HepG2 (cell line): ENCODE results near the gene XPNPEP3. TPM values are rescaled to one million over a fixed set of nuclear protein-coding genes. Genes with fewer than 3 reads are reported as not detected.

Experiments used
- ATF7 ChIP-seq, 2 experiments: fragments of 450-650 bp in 1 of 2; sonication (generic) in 1 of 2; formaldehyde crosslinking in 1 of 2; IDR thresholded peaks; 2 replicates each; pipeline versions ENCODE4 v1.4.0 to v1.6.1; 2016 to 2020; ENCODE audit warnings: antibody characterized with exemption in 1 of 2, mild to moderate bottlenecking in 1 of 2, missing genetic modification reagents in 1 of 2
- BHLHE40 ChIP-seq: IDR thresholded peaks from 2 replicates; pipeline ENCODE4 v1.6.1; 2011; ENCODE audit warnings: low read length, improper control_type of control experiment
- CEBPG ChIP-seq: IDR thresholded peaks from 2 replicates; pipeline ENCODE4 v1.6.1; 2016
- HES4 ChIP-seq: sonication (generic); formaldehyde crosslinking; IDR thresholded peaks from 2 replicates; pipeline ENCODE4 v1.9.0; 2021; ENCODE audit warnings: mild to moderate bottlenecking, missing genetic modification reagents, borderline replicate concordance
- HMGXB4 ChIP-seq, 2 experiments: sonication (generic) in 1 of 2; formaldehyde crosslinking in 1 of 2; IDR thresholded peaks; 2 replicates each; pipeline versions ENCODE4 v1.4.0 to v1.6.1; 2018 to 2020; ENCODE audit warnings: missing genetic modification reagents in 2 of 2, borderline replicate concordance in 1 of 2, low read depth in 1 of 2, mild to moderate bottlenecking in 1 of 2, missing biosample characterization in 1 of 2
- KMT2A ChIP-seq: sonication (generic); formaldehyde crosslinking; IDR thresholded peaks from 2 replicates; pipeline ENCODE4 v1.4.0; 2020; ENCODE audit warnings: missing genetic modification reagents
- MBNL3 ChIP-seq: fragments of 250-450 bp; sonication (Bioruptor Pico); conservative IDR thresholded peaks from 2 replicates; pipeline ENCODE4 v1.8.0; 2022; ENCODE audit warnings: mild to moderate bottlenecking, inconsistent platforms
- MED1 ChIP-seq: sonication (generic); formaldehyde crosslinking; IDR thresholded peaks from 2 replicates; pipeline ENCODE4 v1.4.0; 2020; ENCODE audit warnings: missing genetic modification reagents
- MYC ChIP-seq: sonication (generic); formaldehyde crosslinking; IDR thresholded peaks from 2 replicates; pipeline ENCODE4 v1.9.0; 2021; ENCODE audit warnings: missing genetic modification reagents, borderline replicate concordance
- NRL ChIP-seq: sonication (generic); formaldehyde crosslinking; IDR thresholded peaks from 2 replicates; pipeline ENCODE4 v1.5.0; 2020; ENCODE audit warnings: missing genetic modification reagents, mild to moderate bottlenecking, moderate library complexity, borderline replicate concordance
- PHF8 ChIP-seq: sonication (generic); formaldehyde crosslinking; IDR thresholded peaks from 2 replicates; pipeline ENCODE4 v1.5.0; 2020; ENCODE audit warnings: missing genetic modification reagents
- REPIN1 ChIP-seq: sonication (generic); formaldehyde crosslinking; IDR thresholded peaks from 2 replicates; pipeline ENCODE4 v1.8.0; 2022; ENCODE audit warnings: missing genetic modification reagents, low read depth, mild to moderate bottlenecking, borderline replicate concordance
- SP4 ChIP-seq: sonication (generic); formaldehyde crosslinking; IDR thresholded peaks from 2 replicates; pipeline ENCODE4 v1.8.1; 2023; ENCODE audit warnings: mild to moderate bottlenecking, missing genetic modification reagents
- THRA ChIP-seq: sonication (generic); formaldehyde crosslinking; IDR thresholded peaks from 2 replicates; pipeline ENCODE4 v1.4.0; 2020; ENCODE audit warnings: missing genetic modification reagents, borderline replicate concordance
- U2AF1 ChIP-seq: fragments of 200-400 bp; formaldehyde crosslinking; optimal IDR thresholded peaks from 2 replicates; pipeline ENCODE3; 2017; ENCODE audit warnings: mild to moderate bottlenecking, low read depth, low read length
- ZBTB20 ChIP-seq: sonication (generic); formaldehyde crosslinking; IDR thresholded peaks from 2 replicates; pipeline ENCODE4 v1.8.1; 2023; ENCODE audit warnings: missing genetic modification reagents, low read depth, mild to moderate bottlenecking, borderline replicate concordance
- ZBTB38 ChIP-seq: sonication (generic); formaldehyde crosslinking; IDR thresholded peaks from 2 replicates; pipeline ENCODE4 v1.5.1; 2020; ENCODE audit warnings: mild to moderate bottlenecking, missing genetic modification reagents
- ZBTB42 ChIP-seq: sonication (generic); formaldehyde crosslinking; IDR thresholded peaks from 2 replicates; pipeline ENCODE4 v1.5.0; 2020; ENCODE audit warnings: mild to moderate bottlenecking, missing genetic modification reagents
- ZC3H13 ChIP-seq: sonication (generic); formaldehyde crosslinking; IDR thresholded peaks from 2 replicates; pipeline ENCODE4 v1.8.1; 2023; ENCODE audit warnings: mild to moderate bottlenecking, missing genetic modification reagents, moderate library complexity
- ZFAT ChIP-seq: sonication (generic); formaldehyde crosslinking; conservative IDR thresholded peaks from 2 replicates; pipeline ENCODE4 v1.8.1; 2023; ENCODE audit warnings: missing genetic modification reagents, inconsistent platforms
- ZNF574 ChIP-seq: sonication (generic); formaldehyde crosslinking; IDR thresholded peaks from 2 replicates; pipeline ENCODE4 v1.4.0; 2020; ENCODE audit warnings: missing genetic modification reagents
- ZNF598 ChIP-seq: sonication (generic); formaldehyde crosslinking; IDR thresholded peaks from 2 replicates; pipeline ENCODE4 v1.5.1; 2020; ENCODE audit warnings: mild to moderate bottlenecking, missing genetic modification reagents, borderline replicate concordance
- ZNF788 ChIP-seq: sonication (generic); formaldehyde crosslinking; IDR thresholded peaks from 2 replicates; pipeline ENCODE4 v1.5.0; 2020; ENCODE audit warnings: mild to moderate bottlenecking, missing genetic modification reagents, borderline replicate concordance
- polyA plus RNA-seq, 8 experiments: library from polyadenylated mRNA; depleted of rRNA in 3 of 8; stranded (reverse) in 7 of 8; unstranded in 1 of 8; fragments of >200 nt; fragmentation: Illumina TruSeq in 4 of 8; extraction: Trizol in 4 of 8; gene quantifications; 2 replicates each; pipeline versions ENCODE4 v1.2.1 to v1.2.3, GENCODE V29; 2011 to 2016; ENCODE audit warnings: low read depth in 4 of 8, missing spikeins in 1 of 8, mixed read lengths in 1 of 8; ENCODE audit not compliant: insufficient read depth in 1 of 8
- total RNA-seq, 5 experiments: library from RNA; depleted of rRNA; stranded (reverse); fragments of >200 nt; fragmentation: Illumina TruSeq; extraction: Trizol; gene quantifications; 2 replicates each; pipeline ENCODE4 v1.2.3, GENCODE V29; 2016; ENCODE audit warnings: low read depth in 1 of 5

XPNPEP3 gene
- total and polyA plus RNA-seq, 2 of the 13 experiments (the other 11 are each of a cell fraction or from before 2014, with no cell fraction given) = 10.3 to 14.0 TPM

GRCh38 chr22:40818747-40819598, 38.0 kb upstream of the XPNPEP3 start, which contains the start of gene SLC25A17 (continued):
- TF ChIP-seq ZBTB20 (CRISPR knock-in tag) (peak; percentile 15; the same call in 1 of the 2 replicates), ZNF788 (CRISPR knock-in tag) (peak; percentile 69; the same call in 1 of the 2 replicates), ZBTB38 (CRISPR knock-in tag) (peak; percentile 72; the same call in 1 of the 2 replicates), ZBTB42 (peak; percentile 35; the same call in 1 of the 2 replicates), HES4 (CRISPR knock-in tag) (peak; percentile 80), REPIN1 (CRISPR knock-in tag) (peak; percentile 54; the same call in 1 of the 2 replicates), KMT2A (CRISPR knock-in tag) (peak; percentile 71; the same call in 1 of the 2 replicates), MED1 (CRISPR knock-in tag) (peak; percentile 42), MYC (peak; percentile 83; the same call in 1 of the 2 replicates), NRL (CRISPR knock-in tag) (peak; percentile 78), THRA (CRISPR knock-in tag) (peak; percentile 12; the same call in 1 of the 2 replicates), ZC3H13 (CRISPR knock-in tag) (peak; percentile 72; the same call in 1 of the 2 replicates), ZNF574 (peak; percentile 56), ZFAT (CRISPR knock-in tag) (no peak), PHF8 (peak; percentile 89), ATF7 (IDR thresholded peaks at IDR 0.05) (no peak), ATF7 (CRISPR knock-in tag; IDR thresholded peaks at IDR 0.05) (no peak), U2AF1 (peak; percentile 21), CEBPG (CRISPR knock-in tag) (no peak), MBNL3 (CRISPR knock-in tag) (no peak), HMGXB4 (CRISPR knock-in tag; IDR thresholded peaks at IDR 0.05; ENCODE audit: borderline replicate concordance in 1 of 2, low read depth in 1 of 2) (peak; percentile 50 to 58; a peak in 3 of 4 replicates), BHLHE40 (peak; percentile 86), ZNF598 (CRISPR knock-in tag) (peak; percentile 93; the same call in 1 of the 2 replicates), SP4 (CRISPR knock-in tag) (peak; percentile 63)
